Left renal cortex interstitium (tissue), 4 donors: ENCODE data around the gene RAPGEF3. TPM values are rescaled to one million over a fixed set of nuclear protein-coding genes. Genes with fewer than 3 reads are reported as not detected.

ENCODE experiments used
- DNase-seq, 4 donors: peaks; one replicate each; pipeline ENCODE4 v3.0.0-alpha.2; 2013; ENCODE audit warnings: low read depth in 4 of 4, low spot score in 2 of 4, missing footprints in 1 of 4
- polyA plus RNA-seq, 4 donors: library from polyadenylated mRNA; unstranded; fragments of 120-200 nt; gene quantifications; one replicate each; pipeline ENCODE4 v1.2.1, GENCODE V29; 2013; ENCODE audit not compliant: insufficient read length in 4 of 4

RAPGEF3 gene
- polyA plus RNA-seq, 4 donors, result 49.6 to 112 (median 76.2) TPM

DNA sequence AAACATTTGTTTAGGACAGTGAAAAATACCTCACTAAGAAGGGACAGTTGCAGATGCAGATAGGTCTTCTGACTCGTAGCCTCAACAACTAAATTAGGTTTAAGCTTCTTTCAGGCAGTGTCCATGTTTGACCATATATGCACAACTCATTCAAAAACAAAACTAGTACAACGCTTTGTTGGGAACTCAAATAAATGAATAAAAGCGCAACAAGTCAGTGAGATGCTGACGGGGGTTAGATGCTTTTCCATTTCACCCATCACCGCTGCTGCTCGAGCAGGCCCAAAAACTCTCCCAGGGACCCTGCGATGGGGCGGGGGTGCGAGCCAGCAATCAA lies 53.5 kb downstream of the RAPGEF3 start:
- no peak for DNase-seq

DNA sequence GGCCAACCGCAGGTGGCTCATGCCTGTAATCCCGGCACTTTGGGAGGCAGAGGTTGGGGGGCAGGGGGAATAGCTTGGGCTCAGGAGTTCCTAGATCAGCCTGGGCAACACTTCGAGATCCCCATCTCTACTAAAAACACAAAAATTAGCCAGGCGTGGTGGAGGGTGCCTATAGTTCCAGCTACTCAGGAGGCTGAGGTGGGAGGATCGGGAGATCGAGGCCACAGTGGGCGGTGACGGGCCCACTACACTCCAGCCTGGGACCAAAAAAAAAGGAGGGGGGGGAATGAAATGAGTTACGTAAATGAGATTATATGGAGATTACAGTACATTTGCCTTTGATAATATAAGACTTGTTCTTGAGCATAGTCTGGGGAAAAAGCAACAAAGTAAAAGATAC lies 54.0 kb downstream of the RAPGEF3 start:
- no peak for DNase-seq

DNA sequence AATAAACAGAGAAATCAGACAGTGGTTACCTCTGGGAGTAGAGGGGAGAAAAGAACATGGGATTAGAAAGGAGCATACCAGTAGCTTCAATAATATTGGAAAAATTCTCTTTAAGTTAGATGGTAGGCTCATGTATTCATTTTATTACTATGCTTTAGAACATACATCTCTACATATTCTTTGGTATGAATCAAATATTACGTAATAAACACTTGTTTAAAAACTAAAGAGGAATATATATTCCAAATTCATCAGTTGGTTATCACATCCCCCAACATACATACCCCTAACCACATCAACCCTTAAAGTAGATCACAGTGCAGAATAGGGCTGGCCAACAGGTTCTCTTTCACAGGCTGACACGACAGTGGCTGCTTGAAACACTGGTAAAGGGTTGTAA lies 58.4 kb downstream of the RAPGEF3 start:
- no peak for DNase-seq

DNA sequence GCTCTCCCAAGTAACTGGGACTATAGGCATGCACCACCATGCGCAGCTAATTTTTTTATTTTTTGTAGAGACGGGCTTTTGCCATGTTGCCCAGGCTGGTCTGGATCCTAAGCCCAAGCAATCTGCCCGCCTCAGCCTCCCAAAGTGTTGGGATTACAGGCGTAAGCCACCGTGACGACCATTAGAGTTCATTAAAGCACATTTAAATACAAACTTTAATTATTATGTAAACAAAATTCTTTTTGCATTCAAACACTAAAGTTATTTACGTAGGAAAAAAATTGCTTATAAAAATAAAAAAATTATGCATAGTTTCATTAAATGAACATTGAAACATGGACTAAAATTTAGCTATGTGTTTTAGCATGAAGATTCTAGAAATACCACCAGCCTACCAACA lies 60.0 kb downstream of the RAPGEF3 start:
- no peak for DNase-seq

DNA sequence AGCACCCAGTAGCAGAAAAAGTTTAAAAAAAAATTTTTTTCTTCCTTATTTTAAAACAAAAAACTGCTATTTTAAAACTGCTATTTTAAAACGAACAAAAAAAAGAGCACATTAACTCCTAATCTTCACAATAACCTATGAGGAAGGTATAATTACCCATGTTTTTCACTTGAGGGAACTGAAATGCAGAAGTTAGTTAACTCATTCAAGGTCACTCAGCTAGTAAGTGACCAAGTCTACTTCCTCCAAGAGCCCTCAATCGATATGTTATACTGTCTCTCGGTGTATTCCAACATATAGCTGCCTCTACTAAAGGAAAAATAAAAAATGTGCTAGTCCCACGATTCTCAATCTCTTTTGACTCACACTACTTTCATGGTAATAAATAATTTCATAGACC lies 60.6 kb downstream of the RAPGEF3 start:
- DNase-seq, result no peak

DNA sequence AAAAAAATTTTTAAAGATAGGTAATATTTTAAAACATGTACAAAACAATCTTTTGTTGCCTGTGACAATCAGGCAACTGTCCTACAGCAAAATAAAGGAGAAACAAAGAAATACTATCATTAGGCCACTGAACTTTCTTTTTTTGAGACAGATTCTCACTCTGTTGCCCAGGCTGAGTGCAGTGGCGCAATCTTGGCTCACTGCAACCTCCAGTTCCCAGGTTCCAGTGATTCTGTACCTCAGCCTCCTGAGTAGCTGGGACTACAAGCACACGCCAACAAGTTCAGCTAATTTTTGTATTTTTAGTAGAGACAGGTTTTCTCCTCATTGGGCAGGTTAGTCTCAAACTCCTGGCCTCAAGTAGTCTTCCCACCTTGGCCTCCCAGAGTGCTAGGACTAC lies 69.5 kb downstream of the RAPGEF3 start:
- no peak for DNase-seq

DNA sequence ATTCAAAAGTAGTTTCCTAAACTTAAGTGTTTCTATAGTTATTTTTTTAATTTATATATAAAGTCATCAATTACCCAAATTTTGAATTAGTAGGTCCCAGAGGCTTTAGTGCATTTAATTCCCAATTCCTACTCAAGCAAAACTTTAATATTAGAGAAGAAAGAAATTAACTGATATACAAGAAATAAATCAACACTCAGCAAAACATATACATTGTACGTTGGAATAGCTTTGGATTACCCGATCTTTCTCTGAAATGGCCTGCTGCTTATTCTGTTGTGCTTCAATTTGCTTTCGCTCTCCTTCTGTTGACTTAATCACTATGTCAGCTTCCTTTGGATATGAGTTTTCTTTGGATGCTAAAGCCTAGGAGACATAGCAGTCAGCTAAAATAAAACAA lies 71.0 kb downstream of the RAPGEF3 start:
- DNase-seq, result no peak

DNA sequence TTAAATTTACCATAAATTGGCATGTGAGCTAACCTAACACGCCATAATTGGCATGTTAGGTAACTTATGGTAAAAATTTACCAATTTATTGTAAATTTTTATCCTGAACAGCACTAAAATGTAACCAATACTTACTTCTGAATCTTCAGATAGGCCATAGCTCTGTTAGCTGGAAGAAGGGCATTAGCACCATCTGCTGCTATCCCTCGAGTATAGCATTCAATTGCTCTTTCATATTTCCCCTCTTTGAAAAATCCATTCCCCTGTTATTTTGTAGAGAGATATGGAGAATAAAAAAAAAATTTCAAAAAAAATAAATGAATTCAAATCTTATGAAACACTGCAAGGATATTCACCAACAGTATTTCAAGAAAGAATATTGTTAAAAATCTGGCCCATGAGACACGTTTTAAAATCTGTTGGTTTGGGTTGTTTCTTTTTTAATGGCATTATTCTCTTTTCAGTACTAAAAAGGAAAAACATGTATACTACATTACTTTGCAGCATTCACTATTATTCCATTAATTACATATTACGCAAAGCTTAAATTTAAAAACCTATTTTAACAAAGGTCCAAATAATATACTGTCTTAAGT lies 71.9 kb downstream of the RAPGEF3 start:
- peak in 2 of 4 donors; percentile 9 to 13 for DNase-seq

Other genes starting within 250 kb of the RAPGEF3 start
- 10 to 100 TPM; 41.2 to 52.3 (median 46.8) TPM for gene RPAP3, start 52.9 kb downstream of the RAPGEF3 start, polyA plus RNA-seq
- under 1 TPM; 0.13 to 0.49 (median 0.38) TPM for gene ENDOU, start 33.4 kb downstream of the RAPGEF3 start, polyA plus RNA-seq
- gene SLC48A1, start 14.4 kb upstream of the RAPGEF3 start, polyA plus RNA-seq, result 10 to 100 TPM; 49.1 to 67.0 (median 58.8) TPM
- 100 to 1,000 TPM in 1 of 4 donors, 10 to 100 TPM in 3; 67.6 to 111 (median 76.2) TPM for gene HDAC7, start 61.0 kb upstream of the RAPGEF3 start, polyA plus RNA-seq
- gene VDR, start 146.1 kb upstream of the RAPGEF3 start, polyA plus RNA-seq, result 1 to 10 TPM; 3.0 to 5.7 (median 3.6) TPM
- 100 to 1,000 TPM; 128 to 130 (median 130) TPM for gene TMEM106C, start 204.7 kb upstream of the RAPGEF3 start, polyA plus RNA-seq
- gene COL2A1, start 245.6 kb upstream of the RAPGEF3 start, polyA plus RNA-seq, result 10 to 100 TPM; 38.3 to 66.6 (median 45.3) TPM